HG02840 (cell line): ENCODE results near the gene CYP4F12.
"Not testable (repeated sequence)": the region's sequence is repeated elsewhere in the genome, so short reads cannot be mapped to it uniquely, and the experiment has no call there.

Source experiments
- ATAC-seq: cut with Tn5 transposase; IDR thresholded peaks from one replicate; pipeline ENCODE4 v1.9.1; 2021; ENCODE audit warnings: mild to moderate bottlenecking, moderate library complexity, moderate number of reproducible peaks; ENCODE audit not compliant: unreplicated experiment, low FRiP score

Gene CYP4F12

GRCh38 chr19:15644816-15645215 lies 28.1 kb upstream of the CYP4F12 start:
- no peak for ATAC-seq

- ATAC-seq = no peak
Measured at GRCh38 chr19:15649526-15649925, 23.4 kb upstream of the CYP4F12 start.

GRCh38 chr19:15650123-15650522 lies 22.8 kb upstream of the CYP4F12 start:
- not testable (repeated sequence) for ATAC-seq

- no peak for ATAC-seq
Measured at GRCh38 chr19:15651791-15652190, 21.1 kb upstream of the CYP4F12 start.

- no peak for ATAC-seq
Measured at GRCh38 chr19:15652559-15653278, 20.2 kb upstream of the CYP4F12 start.

- no peak for ATAC-seq
Measured at GRCh38 chr19:15656467-15656866, 16.4 kb upstream of the CYP4F12 start.

- no peak for ATAC-seq
Measured at GRCh38 chr19:15663247-15663646, 9.6 kb upstream of the CYP4F12 start.

GRCh38 chr19:15666186-15666585 lies 6.7 kb upstream of the CYP4F12 start:
- no peak for ATAC-seq

- no peak for ATAC-seq
Measured at GRCh38 chr19:15666883-15667282, 6.0 kb upstream of the CYP4F12 start.

- no peak for ATAC-seq
Measured at GRCh38 chr19:15669440-15669839, 3.4 kb upstream of the CYP4F12 start.

GRCh38 chr19:15669891-15670290 lies 3.0 kb upstream of the CYP4F12 start:
- no peak for ATAC-seq

- no peak for ATAC-seq
Measured at GRCh38 chr19:15671237-15671821, 1.6 kb upstream of the CYP4F12 start.

GRCh38 chr19:15671891-15672579 lies 852 bp upstream of the CYP4F12 start:
- ATAC-seq = no peak

GRCh38 chr19:15673176-15673654 lies 328 bp downstream of the CYP4F12 start:
- ATAC-seq = no peak

GRCh38 chr19:15675560-15675959 lies 2.7 kb downstream of the CYP4F12 start:
- ATAC-seq = no peak

- ATAC-seq = no peak
Measured at GRCh38 chr19:15679089-15679488, 6.2 kb downstream of the CYP4F12 start.

GRCh38 chr19:15679865-15680264 lies 7.0 kb downstream of the CYP4F12 start:
- not testable (repeated sequence) for ATAC-seq

- ATAC-seq = no peak
Measured at GRCh38 chr19:15680478-15681322, 7.8 kb downstream of the CYP4F12 start.

- no peak for ATAC-seq
Measured at GRCh38 chr19:15683411-15683810, 10.5 kb downstream of the CYP4F12 start.

GRCh38 chr19:15684828-15685227 lies 11.9 kb downstream of the CYP4F12 start:
- no peak for ATAC-seq
